ENCODE results near the gene DIPK1B.

The DIPK1B gene

DNA sequence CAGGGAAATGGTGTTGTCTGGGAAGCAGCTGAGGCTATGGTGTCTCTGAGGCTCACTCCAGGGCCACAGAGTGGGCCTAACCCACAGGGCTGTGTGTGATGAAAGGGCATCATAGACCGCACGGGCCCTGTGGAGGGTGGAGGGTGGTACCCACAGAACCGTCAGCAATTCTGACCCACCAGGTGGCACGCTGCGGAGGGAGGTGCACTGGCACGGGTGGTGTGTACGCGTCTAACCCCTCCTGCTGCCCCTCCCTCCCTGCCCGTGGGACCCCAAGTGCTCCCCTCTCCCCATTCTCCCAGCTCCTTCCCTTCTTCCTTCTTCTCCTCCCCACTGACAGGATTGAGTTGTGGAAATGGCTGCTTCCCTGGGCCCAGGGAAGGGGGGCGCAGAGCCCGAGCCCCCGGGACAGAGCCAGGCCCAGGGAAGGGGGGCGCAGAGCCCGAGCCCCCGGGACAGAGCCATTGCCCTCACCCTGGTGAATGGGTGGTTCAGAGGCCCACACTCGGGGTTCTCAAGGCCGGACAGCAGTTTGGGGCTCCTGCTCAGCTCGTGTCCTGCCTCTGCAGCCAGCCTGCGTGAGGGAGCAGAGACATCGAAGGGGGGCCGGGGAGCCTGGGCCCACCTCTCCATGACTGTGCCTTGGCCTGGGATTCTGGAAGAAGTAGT, 23.6 kb downstream of the DIPK1B start:
- FAIRE-seq = no peak
- TF ChIP-seq, protein P1, sequence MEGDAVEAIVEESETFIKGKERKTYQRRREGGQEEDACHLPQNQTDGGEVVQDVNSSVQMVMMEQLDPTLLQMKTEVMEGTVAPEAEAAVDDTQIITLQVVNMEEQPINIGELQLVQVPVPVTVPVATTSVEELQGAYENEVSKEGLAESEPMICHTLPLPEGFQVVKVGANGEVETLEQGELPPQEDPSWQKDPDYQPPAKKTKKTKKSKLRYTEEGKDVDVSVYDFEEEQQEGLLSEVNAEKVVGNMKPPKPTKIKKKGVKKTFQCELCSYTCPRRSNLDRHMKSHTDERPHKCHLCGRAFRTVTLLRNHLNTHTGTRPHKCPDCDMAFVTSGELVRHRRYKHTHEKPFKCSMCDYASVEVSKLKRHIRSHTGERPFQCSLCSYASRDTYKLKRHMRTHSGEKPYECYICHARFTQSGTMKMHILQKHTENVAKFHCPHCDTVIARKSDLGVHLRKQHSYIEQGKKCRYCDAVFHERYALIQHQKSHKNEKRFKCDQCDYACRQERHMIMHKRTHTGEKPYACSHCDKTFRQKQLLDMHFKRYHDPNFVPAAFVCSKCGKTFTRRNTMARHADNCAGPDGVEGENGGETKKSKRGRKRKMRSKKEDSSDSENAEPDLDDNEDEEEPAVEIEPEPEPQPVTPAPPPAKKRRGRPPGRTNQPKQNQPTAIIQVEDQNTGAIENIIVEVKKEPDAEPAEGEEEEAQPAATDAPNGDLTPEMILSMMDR (IDR thresholded peaks at IDR 0.05; ENCODE audit: insufficient read depth, missing control alignments) = no peak

DNA sequence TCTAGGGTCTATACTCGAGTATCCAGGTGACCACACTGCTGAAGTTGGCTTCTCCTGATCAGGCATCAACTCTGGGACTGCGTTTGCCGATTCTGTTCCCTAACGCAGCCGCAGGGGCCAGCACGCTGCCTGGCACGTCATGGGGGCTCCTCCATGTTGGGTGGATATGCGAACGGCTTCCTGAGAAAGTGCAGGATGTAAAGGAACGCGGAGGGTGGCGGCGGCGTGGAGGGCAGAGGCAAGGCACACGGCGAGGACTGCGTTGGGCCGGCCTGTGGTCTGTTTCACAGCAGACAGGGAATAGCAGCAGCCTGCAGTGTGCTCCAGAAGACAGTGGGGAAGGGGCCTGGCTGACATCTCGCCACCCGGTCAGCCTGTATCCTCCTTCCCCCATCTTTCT, 26.6 kb downstream of the DIPK1B start:
- TF ChIP-seq, protein P1 (IDR thresholded peaks at IDR 0.05; ENCODE audit: insufficient read depth, missing control alignments) = no peak
- FAIRE-seq (no peak), DNase-seq (ENCODE audit: insufficient read length, low spot score) (no peak)

More for the DNA sequence above, 23.6 kb downstream of the DIPK1B start:
- no peak for DNase-seq (ENCODE audit: insufficient read length, low spot score)

DNA sequence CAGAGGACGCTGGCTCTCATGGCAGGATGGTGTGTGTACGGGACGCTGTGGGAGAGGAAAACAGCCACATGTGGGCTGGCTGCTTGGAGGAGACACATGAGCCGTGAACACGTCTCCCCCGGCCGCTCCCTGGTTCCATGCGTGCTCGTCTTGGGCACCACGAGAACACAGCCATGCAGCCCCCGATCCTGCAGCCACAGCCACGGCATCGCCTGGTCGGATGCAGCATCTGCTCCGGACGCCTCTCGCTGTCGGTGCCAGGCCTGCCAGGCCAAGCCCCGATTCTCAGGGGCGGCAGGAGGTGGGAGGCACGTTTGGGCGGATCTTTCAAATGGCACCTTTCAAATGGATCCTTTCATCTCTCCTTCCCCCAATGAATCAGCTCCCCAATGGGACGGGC, 27.1 kb downstream of the DIPK1B start:
- TF ChIP-seq, protein P1 (IDR thresholded peaks at IDR 0.05; ENCODE audit: insufficient read depth, missing control alignments) = no peak
- DNase-seq (ENCODE audit: insufficient read length, low spot score) = no peak
- FAIRE-seq = no peak

DNA sequence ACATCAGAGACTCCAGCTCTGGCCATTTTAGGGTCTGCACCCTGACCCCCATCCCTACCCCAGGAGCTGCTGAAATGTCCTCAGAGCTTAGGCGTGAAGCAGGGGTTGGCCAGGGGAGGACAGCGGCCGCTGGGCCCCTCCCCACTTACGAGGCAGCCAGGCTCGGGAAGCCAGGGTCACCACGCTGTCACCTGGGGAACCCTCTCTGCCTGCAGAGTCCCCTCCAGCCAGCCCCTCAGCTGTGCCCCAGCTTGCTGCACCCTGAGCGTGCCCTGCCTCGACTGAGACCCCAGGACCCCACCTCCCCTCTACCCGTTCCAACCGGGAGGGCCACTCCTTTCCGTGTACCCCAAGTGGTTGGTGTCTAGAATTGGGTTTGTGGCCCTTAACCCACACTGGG, 27.7 kb downstream of the DIPK1B start:
- FAIRE-seq = no peak

DNA sequence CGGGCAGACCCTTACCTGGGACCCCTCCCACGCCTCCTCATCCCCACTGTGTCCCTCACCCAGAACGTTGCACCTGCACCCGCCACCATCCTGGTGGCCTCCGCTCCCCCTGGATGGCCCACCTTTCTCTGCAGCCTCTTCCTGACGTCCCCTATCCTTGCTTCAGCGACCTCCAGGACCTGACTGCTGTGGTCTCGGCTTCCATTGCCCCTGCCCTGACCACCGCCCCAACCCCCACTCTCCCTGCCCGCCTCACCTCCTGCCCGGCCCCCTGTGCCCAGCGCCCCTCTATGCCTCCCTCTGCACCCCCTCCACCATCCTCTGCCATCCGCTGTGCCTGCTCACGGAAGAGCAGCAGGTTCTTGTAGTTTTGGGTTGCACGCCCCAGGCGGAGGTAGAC, 28.1 kb downstream of the DIPK1B start:
- TF ChIP-seq, protein P1 (IDR thresholded peaks at IDR 0.05; ENCODE audit: insufficient read depth, missing control alignments) = no peak
- DNase-seq (ENCODE audit: insufficient read length, low spot score) (no peak), FAIRE-seq (no peak)

More for the DNA sequence above, 27.7 kb downstream of the DIPK1B start:
- TF ChIP-seq, protein P1 (IDR thresholded peaks at IDR 0.05; ENCODE audit: insufficient read depth, missing control alignments) = no peak
- no peak for DNase-seq (ENCODE audit: insufficient read length, low spot score)

DNA sequence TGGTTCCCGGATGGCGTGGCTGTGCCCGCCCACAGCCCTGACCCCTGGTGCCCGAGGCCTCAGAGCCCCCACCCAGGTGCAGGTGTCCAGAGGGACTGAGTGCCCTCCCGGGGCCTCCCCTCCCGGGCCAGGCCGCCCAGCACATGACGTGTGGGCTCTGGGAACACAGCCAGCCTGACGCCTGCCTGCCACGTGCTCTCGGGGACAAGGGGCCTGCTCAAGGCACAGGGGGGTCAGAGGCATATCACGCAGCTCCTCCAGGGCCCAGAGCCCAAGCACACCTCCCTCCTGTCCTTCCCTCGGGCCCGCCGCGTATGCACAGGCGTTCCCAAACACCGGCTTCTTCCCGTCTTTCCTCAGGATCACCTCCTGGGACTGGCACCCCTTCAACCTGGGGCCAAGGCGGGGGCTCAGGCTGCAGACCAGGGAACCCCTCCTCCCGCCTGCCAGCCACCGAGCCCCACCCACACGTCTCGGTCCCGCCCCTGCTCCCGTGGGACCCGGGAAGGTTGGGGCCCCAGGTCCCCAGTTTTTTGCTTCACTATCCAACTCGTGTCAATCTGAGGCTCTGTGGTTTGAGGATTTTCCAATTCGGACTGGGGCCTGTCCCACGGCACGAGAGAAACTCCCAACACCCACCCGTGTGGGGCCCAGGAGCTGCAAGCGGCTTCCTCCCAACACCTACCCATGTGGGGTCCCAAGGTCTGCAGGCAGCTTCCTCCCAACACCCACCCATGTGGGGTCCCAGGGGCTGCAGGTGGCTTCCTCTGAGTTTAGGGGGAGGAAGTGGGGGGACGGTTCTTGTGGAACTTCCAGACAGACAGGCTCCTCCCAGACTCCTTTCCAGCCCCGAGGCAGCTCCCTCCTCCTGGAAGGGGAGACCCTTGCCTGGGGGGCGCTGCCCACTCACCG, 28.9 kb downstream of the DIPK1B start:
- FAIRE-seq (no peak), DNase-seq (ENCODE audit: insufficient read length, low spot score) (no peak)
- TF ChIP-seq, protein P1 (IDR thresholded peaks at IDR 0.05; ENCODE audit: insufficient read depth, missing control alignments) = no peak

All from D721Med (cell line).